H9 (cell line): ENCODE results near the gene ARHGAP26. TPM values are rescaled to one million over a fixed set of nuclear protein-coding genes. Genes with fewer than 3 reads are reported as not detected.
A peak's percentile ranks its signal among the peaks of the same experiment; 100 is the strongest.

ENCODE experiments used
- DNase-seq: peaks from one replicate; pipeline ENCODE4 v3.0.0-alpha.2; 2017
- H2AFZ ChIP-seq: one replicate; pipeline ENCODE4 v1.6.1; 2013; ENCODE audit warnings: mild to moderate bottlenecking, low read length, control low read depth, moderate library complexity
- H2AK5ac ChIP-seq: 2 replicates; pipeline ENCODE4 v1.6.1; 2013; ENCODE audit warnings: low read length, control low read depth, mixed read lengths; ENCODE audit not compliant: insufficient read length
- H2BK120ac ChIP-seq: one replicate; pipeline ENCODE4 v1.6.1; 2013; ENCODE audit warnings: low read depth, mild to moderate bottlenecking, low read length, control low read depth, inconsistent platforms; ENCODE audit not compliant: poor library complexity, severe bottlenecking
- H2BK12ac ChIP-seq: 2 replicates; pipeline ENCODE4 v1.6.1; 2013; ENCODE audit warnings: low read length, control low read depth, mixed read lengths, low read depth; ENCODE audit not compliant: insufficient read length
- H2BK15ac ChIP-seq: 2 replicates; pipeline ENCODE4 v1.6.1; 2013; ENCODE audit warnings: low read depth, low read length, control low read depth
- H2BK20ac ChIP-seq: one replicate; pipeline ENCODE4 v1.6.1; 2013; ENCODE audit warnings: low read depth, mild to moderate bottlenecking, low read length, control low read depth, inconsistent platforms; ENCODE audit not compliant: poor library complexity, severe bottlenecking
- H2BK5ac ChIP-seq: 2 replicates; pipeline ENCODE4 v1.6.1; 2013; ENCODE audit warnings: low read length, control low read depth, mixed read lengths; ENCODE audit not compliant: insufficient read length
- H3K14ac ChIP-seq: 2 replicates; pipeline ENCODE4 v1.6.1; 2013; ENCODE audit warnings: low read length, control low read depth; ENCODE audit not compliant: insufficient read depth
- H3K18ac ChIP-seq: 2 replicates; pipeline ENCODE4 v1.6.1; 2013; ENCODE audit warnings: low read depth, mild to moderate bottlenecking, mixed read lengths, low read length, control low read depth; ENCODE audit not compliant: insufficient read length
- H3K23ac ChIP-seq: 2 replicates; pipeline ENCODE4 v1.6.1; 2013; ENCODE audit warnings: low read length, control low read depth, mixed read lengths, low read depth; ENCODE audit not compliant: insufficient read length
- H3K23me2 ChIP-seq: 2 replicates; pipeline ENCODE4 v1.6.1; 2013; ENCODE audit warnings: low read depth, mild to moderate bottlenecking, mixed read lengths, low read length, control low read depth; ENCODE audit not compliant: insufficient read length, poor library complexity, severe bottlenecking
- H3K27ac ChIP-seq: 2 replicates; pipeline ENCODE4 v1.5.1; 2013; ENCODE audit warnings: low read length, control low read depth, mixed read lengths, low read depth; ENCODE audit not compliant: insufficient read length
- H3K27me3 ChIP-seq: 2 replicates; pipeline ENCODE4 v1.6.1; 2013; ENCODE audit warnings: low read length, control low read depth, inconsistent platforms; ENCODE audit not compliant: insufficient read depth
- H3K4ac ChIP-seq: 2 replicates; pipeline ENCODE4 v1.6.1; 2013; ENCODE audit warnings: low read depth, mild to moderate bottlenecking, control low read depth, inconsistent platforms, low read length, moderate library complexity
- H3K4me1 ChIP-seq: 2 replicates; pipeline ENCODE4 v1.6.1; 2013; ENCODE audit warnings: low read length, control low read depth, inconsistent platforms; ENCODE audit not compliant: insufficient read depth
- H3K4me2 ChIP-seq: 2 replicates; pipeline ENCODE4 v1.6.1; 2013; ENCODE audit warnings: low read length, control low read depth, mixed read lengths; ENCODE audit not compliant: insufficient read length, insufficient read depth
- H3K56ac ChIP-seq: 2 replicates; pipeline ENCODE4 v1.6.1; 2013; ENCODE audit warnings: low read depth, mild to moderate bottlenecking, mixed read lengths, low read length, control low read depth; ENCODE audit not compliant: insufficient read length
- H3K79me1 ChIP-seq: 2 replicates; pipeline ENCODE4 v1.6.1; 2013; ENCODE audit warnings: low read depth, mild to moderate bottlenecking, moderate library complexity, low read length, control low read depth, inconsistent platforms; ENCODE audit not compliant: insufficient read depth, poor library complexity, severe bottlenecking
- H3K79me2 ChIP-seq: 2 replicates; pipeline ENCODE4 v1.6.1; 2013; ENCODE audit warnings: low read length, control low read depth, inconsistent platforms; ENCODE audit not compliant: insufficient read depth
- H3K9ac ChIP-seq: 2 replicates; pipeline ENCODE4 v1.6.1; 2013; ENCODE audit warnings: low read length, control low read depth, mixed read lengths; ENCODE audit not compliant: insufficient read length; ENCODE audit errors: extremely low read depth
- H3K9me3 ChIP-seq: one replicate; pipeline ENCODE4 v1.6.1; 2013; ENCODE audit warnings: low read depth, low read length, inconsistent platforms; ENCODE audit not compliant: control insufficient read depth
- H3T11ph ChIP-seq: one replicate; pipeline ENCODE4 v1.6.1; 2013; ENCODE audit warnings: mild to moderate bottlenecking, low read length, control low read depth, inconsistent platforms
- H4K20me1 ChIP-seq: one replicate; pipeline ENCODE4 v1.6.1; 2013; ENCODE audit not compliant: control insufficient read depth, insufficient read length, insufficient read depth
- H4K5ac ChIP-seq: 2 replicates; pipeline ENCODE4 v1.6.1; 2013; ENCODE audit warnings: low read depth, mild to moderate bottlenecking, mixed read lengths, low read length, control low read depth; ENCODE audit not compliant: insufficient read length
- H4K8ac ChIP-seq: replicated peaks from 2 replicates; pipeline ENCODE4 v1.6.1; 2013; ENCODE audit warnings: low read length, control low read depth, mixed read lengths, low read depth; ENCODE audit not compliant: insufficient read length
- H4K91ac ChIP-seq: 2 replicates; pipeline ENCODE4 v1.6.1; 2013; ENCODE audit warnings: low read depth, mild to moderate bottlenecking, moderate library complexity, mixed read lengths, low read length, control low read depth; ENCODE audit not compliant: insufficient read length
- H3K27ac Mint-ChIP-seq, 3 experiments: 2 replicates in 2 of 3; 3 replicates in 1 of 3; pipeline ENCODE4 v1.8.0; 2020 to 2021; ENCODE audit warnings: mixed read lengths in 3 of 3, mild to moderate bottlenecking in 1 of 3, moderate library complexity in 1 of 3
- H3K27me3 Mint-ChIP-seq: 2 replicates; pipeline ENCODE4 v1.8.0; 2021; ENCODE audit warnings: low read depth, mild to moderate bottlenecking, moderate library complexity, mixed read lengths
- H3K36me3 Mint-ChIP-seq, 3 experiments: 2 replicates in 2 of 3; 3 replicates in 1 of 3; pipeline ENCODE4 v1.8.0; 2020 to 2021; ENCODE audit warnings: low read depth in 3 of 3, mixed read lengths in 3 of 3; ENCODE audit not compliant: insufficient read depth in 1 of 3
- H3K4me1 Mint-ChIP-seq, 2 experiments: 2 replicates each; pipeline ENCODE4 v1.8.0; 2020; ENCODE audit warnings: mixed read lengths in 2 of 2
- H3K4me3 Mint-ChIP-seq, 2 experiments: 2 replicates in 1 of 2; 3 replicates in 1 of 2; pipeline ENCODE4 v1.8.0; 2020 to 2021; ENCODE audit warnings: mild to moderate bottlenecking in 2 of 2, mixed read lengths in 2 of 2, moderate library complexity in 1 of 2
- H3K9me3 Mint-ChIP-seq, 2 experiments: 2 replicates in 1 of 2; 3 replicates in 1 of 2; pipeline ENCODE4 v1.8.0; 2020; ENCODE audit warnings: mild to moderate bottlenecking in 2 of 2, mixed read lengths in 2 of 2, moderate library complexity in 1 of 2
- CTCF ChIP-seq: fragments of 200-600 bp; sonication (generic); conservative IDR thresholded peaks from 3 replicates; pipeline ENCODE4 v1.8.0; 2021; ENCODE audit warnings: antibody characterized with exemption, mild to moderate bottlenecking
- WGBS: extraction: QIAGEN DNeasy Blood & Tissue Kit; methylation state at CpG from one replicate; pipeline ENCODE4 v1.1.7; 2013; ENCODE audit warnings: missing lambda C conversion rate, low lambda C conversion rate, mixed read lengths; ENCODE audit not compliant: insufficient read length; ENCODE audit errors: extremely low coverage; 5-methylcytosine and 5-hydroxymethylcytosine counted together
- total RNA-seq: library from RNA; stranded (reverse); gene quantifications from 2 replicates; pipeline ENCODE4 v1.2.1, GENCODE V29; 2021

Gene ARHGAP26
- total RNA-seq, 1 experiment from 2014 or later, result 13.8 TPM

DNA sequence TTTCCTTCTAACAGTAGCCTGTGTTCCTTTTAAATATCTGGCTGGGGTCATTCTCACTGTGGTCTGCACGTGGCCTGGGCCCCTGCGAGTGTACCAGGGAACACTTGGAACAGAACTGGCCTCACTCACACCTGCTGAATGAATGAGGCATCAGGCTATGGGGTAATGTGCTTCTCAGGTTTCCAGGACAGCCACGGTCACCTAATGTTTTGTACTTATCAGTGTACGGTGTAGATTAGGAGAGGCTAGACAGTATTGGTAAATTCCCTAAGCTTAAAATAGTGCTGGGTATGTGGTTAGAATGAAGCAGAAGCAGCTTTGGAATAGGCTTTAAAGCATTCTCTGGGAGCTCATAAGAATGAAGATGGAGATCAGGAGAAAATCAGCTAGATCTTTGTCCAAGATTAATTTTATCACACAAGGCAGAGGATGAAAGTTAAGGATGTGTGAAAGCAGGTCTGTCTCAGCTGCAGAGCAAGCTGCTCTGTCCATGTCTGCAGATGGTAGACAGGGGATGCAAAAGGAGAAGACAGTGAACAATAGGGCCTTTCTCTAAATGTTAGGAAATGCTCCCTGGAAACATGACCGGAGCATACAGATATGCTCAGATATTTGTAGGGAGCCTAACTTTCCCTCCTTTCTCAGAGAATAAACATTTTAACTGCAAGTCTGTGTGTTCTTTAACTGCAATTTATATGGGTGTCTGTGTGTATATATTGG lies 365.8 kb downstream of the ARHGAP26 start:
- Mint-ChIP-seq H3K27me3 (no peaks in the 10 kb centered on the region), H3K9me3 (no peaks in the 10 kb centered on the region), H3K4me1 (peaks cover 12 to 18% of the 10 kb centered on the region in 2 experiments), H3K36me3 (0 out of 7 replicates have a peak, but pooled peaks cover 0 to 2% (median 0%) of the 10 kb centered on the region in 3 experiments), H3K27ac (0 out of 7 replicates have a peak overlapping the region, but pooled peaks of 1 of the 3 experiments have one; percentile 11), H3K4me3 (no peak overlapping the region)
- Histone ChIP-seq H3K79me2 (no peaks in the 10 kb centered on the region), H3K4ac (no peak overlapping the region), H3K56ac (no peak overlapping the region), H2BK5ac (no peak overlapping the region), H3K23me2 (no peaks in the 10 kb centered on the region), H2BK12ac (no peak overlapping the region), H2BK120ac (no peak overlapping the region), H2AFZ (no peak overlapping the region), H4K8ac (no peak overlapping the region), H3K9ac (no peak overlapping the region), H3K23ac (no peak overlapping the region), H3K27me3 (no peaks in the 10 kb centered on the region), H3T11ph (no peak overlapping the region), H4K5ac (no peak overlapping the region), H3K4me1 (no peaks in the 10 kb centered on the region), H3K79me1 (no peaks in the 10 kb centered on the region), H4K20me1 (no peaks in the 10 kb centered on the region), H3K14ac (no peak overlapping the region), H2AK5ac (no peak overlapping the region), H2BK20ac (no peak overlapping the region), H3K18ac (no peak overlapping the region), H3K27ac (no peak overlapping the region), H3K9me3 (no peaks in the 10 kb centered on the region), H3K4me2 (no peak overlapping the region), H2BK15ac (no peak overlapping the region), H4K91ac (no peak overlapping the region)
- no peak for DNase-seq
- no peak for TF ChIP-seq CTCF
- WGBS, result no CpG with 5 or more reads among the region's 5 CpGs
